ENCODE results near the gene STARD5. TPM values are rescaled to one million over a fixed set of nuclear protein-coding genes. Genes with fewer than 3 reads are reported as not detected.

Gene STARD5
- total RNA-seq, 1 experiment from 2014 or later, result 2.3 TPM

DNA sequence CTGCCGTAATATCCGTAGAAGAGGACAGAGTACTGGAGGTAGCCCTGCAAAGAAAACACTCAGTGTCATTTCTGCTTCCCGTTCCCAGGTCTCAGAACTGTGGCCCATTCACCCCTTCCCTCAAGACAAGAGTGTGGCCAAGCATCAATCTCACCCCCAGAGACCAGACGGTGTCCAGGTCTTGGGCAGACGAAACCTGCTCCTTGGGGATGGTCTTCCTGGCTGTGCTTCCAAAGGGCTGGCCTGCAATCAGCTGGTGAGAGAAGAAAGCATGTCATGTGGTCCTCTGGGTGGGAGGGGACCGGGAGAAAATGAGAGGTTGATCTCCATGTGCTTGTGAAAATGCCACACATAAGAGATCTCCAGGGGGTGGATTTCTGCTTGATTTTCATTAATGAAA is 34.3 kb upstream of the STARD5 start:
- Histone ChIP-seq H2BK20ac (ENCODE audit: low read depth, low read length, poor library complexity, severe bottlenecking) (no peak overlapping the region), H2BK12ac (ENCODE audit: insufficient read length, low read depth, low read length) (no peak overlapping the region), H2AK5ac (ENCODE audit: insufficient read length, low read length) (no peak overlapping the region), H2BK120ac (ENCODE audit: low read depth, low read length, poor library complexity, severe bottlenecking) (no peak overlapping the region), H3K79me1 (ENCODE audit: insufficient read depth, low read depth, low read length, poor library complexity, severe bottlenecking) (no peaks in the 10 kb centered on the region), H4K5ac (ENCODE audit: insufficient read length, low read depth, low read length) (no peak overlapping the region), H4K91ac (ENCODE audit: insufficient read length, low read depth, low read length) (no peak overlapping the region), H4K8ac (replicated peaks; ENCODE audit: insufficient read length, low read depth, low read length) (no peak overlapping the region), H3K56ac (ENCODE audit: insufficient read length, low read depth, low read length) (no peak overlapping the region), H3K27ac (ENCODE audit: insufficient read length, low read depth, low read length) (no peak overlapping the region), H3K27me3 (ENCODE audit: insufficient read depth, low read length) (no peaks in the 10 kb centered on the region), H3K18ac (ENCODE audit: insufficient read length, low read depth, low read length) (no peak overlapping the region), H4K20me1 (ENCODE audit: control insufficient read depth, insufficient read depth, insufficient read length) (no peaks in the 10 kb centered on the region), H3K4me2 (ENCODE audit: insufficient read depth, insufficient read length, low read length) (no peak overlapping the region), H3K14ac (ENCODE audit: insufficient read depth, low read length) (no peak overlapping the region), H3K79me2 (ENCODE audit: insufficient read depth, low read length) (no peaks in the 10 kb centered on the region), H3T11ph (ENCODE audit: low read length) (no peak overlapping the region), H2AFZ (ENCODE audit: low read length) (no peak overlapping the region), H3K9ac (ENCODE audit: extremely low read depth, insufficient read length, low read length) (no peak overlapping the region), H2BK5ac (ENCODE audit: insufficient read length, low read length) (no peak overlapping the region), H3K4me1 (ENCODE audit: insufficient read depth, low read length) (no peaks in the 10 kb centered on the region), H3K4ac (ENCODE audit: low read depth, low read length) (no peak overlapping the region), H2BK15ac (ENCODE audit: low read depth, low read length) (no peak overlapping the region), H3K23ac (ENCODE audit: insufficient read length, low read depth, low read length) (no peak overlapping the region), H3K9me3 (ENCODE audit: control insufficient read depth, low read depth, low read length) (no peaks in the 10 kb centered on the region), H3K23me2 (ENCODE audit: insufficient read length, low read depth, low read length, poor library complexity, severe bottlenecking) (no peaks in the 10 kb centered on the region)
- no peaks in the 10 kb centered on the region for H3K27me3 Mint-ChIP-seq (ENCODE audit: low read depth)
- TF ChIP-seq, protein P1, sequence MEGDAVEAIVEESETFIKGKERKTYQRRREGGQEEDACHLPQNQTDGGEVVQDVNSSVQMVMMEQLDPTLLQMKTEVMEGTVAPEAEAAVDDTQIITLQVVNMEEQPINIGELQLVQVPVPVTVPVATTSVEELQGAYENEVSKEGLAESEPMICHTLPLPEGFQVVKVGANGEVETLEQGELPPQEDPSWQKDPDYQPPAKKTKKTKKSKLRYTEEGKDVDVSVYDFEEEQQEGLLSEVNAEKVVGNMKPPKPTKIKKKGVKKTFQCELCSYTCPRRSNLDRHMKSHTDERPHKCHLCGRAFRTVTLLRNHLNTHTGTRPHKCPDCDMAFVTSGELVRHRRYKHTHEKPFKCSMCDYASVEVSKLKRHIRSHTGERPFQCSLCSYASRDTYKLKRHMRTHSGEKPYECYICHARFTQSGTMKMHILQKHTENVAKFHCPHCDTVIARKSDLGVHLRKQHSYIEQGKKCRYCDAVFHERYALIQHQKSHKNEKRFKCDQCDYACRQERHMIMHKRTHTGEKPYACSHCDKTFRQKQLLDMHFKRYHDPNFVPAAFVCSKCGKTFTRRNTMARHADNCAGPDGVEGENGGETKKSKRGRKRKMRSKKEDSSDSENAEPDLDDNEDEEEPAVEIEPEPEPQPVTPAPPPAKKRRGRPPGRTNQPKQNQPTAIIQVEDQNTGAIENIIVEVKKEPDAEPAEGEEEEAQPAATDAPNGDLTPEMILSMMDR (conservative IDR thresholded peaks at IDR 0.05), result no peak
- H3K36me3 Mint-ChIP-seq (ENCODE audit: insufficient read depth in 1 of 3, low read depth in 3 of 3), result no peaks in the 10 kb centered on the region; a peak in 1 of 7 replicates
- H3K4me3 Mint-ChIP-seq, result no peak overlapping the region
- H3K4me1 Mint-ChIP-seq, result peaks cover 2 to 13% of the 10 kb centered on the region in 2 experiments; a peak in 2 of 4 replicates
- H3K9me3 Mint-ChIP-seq, result no peaks in the 10 kb centered on the region
- DNase-seq, result no peak
- H3K27ac Mint-ChIP-seq, result no peak overlapping the region
- no CpG with 5 or more reads among the region's 6 CpGs for WGBS (ENCODE audit: extremely low coverage, insufficient read length, low lambda C conversion rate)
